GM18502 (cell line): ENCODE results near the gene PCDHA1.
"Not testable (repeated sequence)": the region's sequence is repeated elsewhere in the genome, so short reads cannot be mapped to it uniquely, and the experiment has no call there.

ENCODE experiments used
- ATAC-seq: cut with Tn5 transposase; IDR thresholded peaks from one replicate; pipeline ENCODE4 v1.9.1; 2021; ENCODE audit warnings: mild to moderate bottlenecking; ENCODE audit not compliant: unreplicated experiment, poor library complexity

Gene PCDHA1

DNA sequence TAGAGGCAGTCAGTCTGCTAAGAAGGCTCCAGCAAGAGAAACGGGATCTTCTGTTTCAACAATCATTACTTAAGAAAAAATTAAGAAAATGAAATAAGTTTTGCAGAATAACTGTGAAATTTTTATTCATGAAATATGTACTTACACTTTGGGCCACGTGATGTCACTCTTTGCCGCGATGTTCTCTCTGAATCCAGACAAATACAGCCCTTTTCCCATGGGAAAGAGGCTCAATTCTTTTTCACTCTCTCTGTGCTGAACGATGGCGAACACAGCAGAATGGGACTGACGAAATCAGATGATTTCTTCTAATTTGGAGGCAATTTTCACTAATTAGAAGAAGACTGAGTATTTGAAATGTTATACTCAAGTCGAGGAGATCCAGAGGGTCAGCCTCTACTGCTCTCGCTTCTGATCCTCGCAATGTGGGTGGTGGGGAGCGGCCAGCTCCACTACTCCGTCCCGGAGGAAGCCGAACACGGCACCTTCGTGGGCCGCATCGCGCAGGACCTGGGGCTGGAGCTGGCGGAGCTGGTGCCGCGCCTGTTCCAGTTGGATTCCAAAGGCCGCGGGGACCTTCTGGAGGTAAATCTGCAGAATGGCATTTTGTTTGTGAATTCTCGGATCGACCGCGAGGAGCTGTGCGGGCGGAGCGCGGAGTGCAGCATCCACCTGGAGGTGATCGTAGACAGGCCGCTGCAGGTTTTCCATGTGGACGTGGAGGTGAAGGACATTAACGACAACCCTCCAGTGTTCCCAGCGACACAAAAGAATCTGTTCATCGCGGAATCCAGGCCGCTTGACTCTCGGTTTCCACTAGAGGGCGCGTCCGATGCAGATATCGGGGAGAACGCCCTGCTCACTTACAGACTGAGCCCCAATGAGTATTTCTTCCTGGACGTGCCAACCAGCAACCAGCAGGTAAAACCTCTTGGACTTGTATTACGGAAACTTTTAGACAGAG is 62.5 kb downstream of the PCDHA1 start, which contains the start of gene PCDHA9:
Gene PCDHA9, plus strand, starts transcription at position 244 of the 964 bp plus-strand sequence. Its CDS starts 114 bp downstream, at position 358.
- not testable (repeated sequence) for ATAC-seq

GRCh38 chr5:140849831-140850634 is 64.1 kb downstream of the PCDHA1 start:
- not testable (repeated sequence) for ATAC-seq

DNA sequence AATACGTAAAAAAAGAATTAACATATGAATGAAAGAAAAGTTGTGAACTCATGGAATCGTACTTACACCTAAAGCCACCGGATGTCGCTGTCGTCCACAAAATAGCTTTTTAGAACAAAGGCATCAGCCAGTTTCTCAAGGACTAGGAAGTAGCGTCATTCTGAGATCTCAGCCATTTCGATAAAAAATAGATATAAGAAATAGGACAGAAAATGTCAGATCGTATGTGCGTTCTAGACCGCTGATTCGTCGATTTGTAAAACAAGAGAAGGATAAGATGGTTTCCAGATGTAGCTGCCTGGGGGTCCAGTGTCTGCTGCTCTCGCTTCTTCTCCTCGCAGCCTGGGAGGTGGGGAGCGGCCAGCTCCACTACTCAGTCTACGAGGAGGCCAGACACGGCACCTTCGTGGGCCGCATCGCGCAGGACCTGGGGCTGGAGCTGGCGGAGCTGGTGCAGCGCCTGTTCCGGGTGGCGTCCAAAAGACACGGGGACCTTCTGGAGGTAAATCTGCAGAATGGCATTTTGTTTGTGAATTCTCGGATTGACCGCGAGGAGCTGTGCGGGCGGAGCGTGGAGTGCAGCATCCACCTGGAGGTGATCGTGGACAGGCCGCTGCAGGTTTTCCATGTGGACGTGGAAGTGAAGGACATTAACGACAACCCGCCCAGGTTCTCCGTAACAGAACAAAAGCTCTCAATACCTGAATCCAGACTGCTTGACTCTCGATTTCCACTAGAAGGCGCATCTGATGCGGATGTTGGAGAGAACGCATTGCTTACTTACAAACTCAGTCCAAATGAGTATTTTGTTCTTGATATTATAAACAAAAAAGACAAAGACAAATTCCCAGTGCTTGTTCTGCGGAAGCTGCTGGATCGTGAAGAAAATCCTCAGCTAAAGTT is 70.1 kb downstream of the PCDHA1 start, which contains the start of gene PCDHA10:
Gene PCDHA10, plus strand, starts transcription at position 126 of the 903 bp plus-strand sequence. Its CDS starts 152 bp downstream, at position 278.
- ATAC-seq = no peak

- no peak for ATAC-seq
These were observed 71.4 kb downstream of the PCDHA1 start for GRCh38 chr5:140857177-140857986.

GRCh38 chr5:140857987-140858240 is 72.0 kb downstream of the PCDHA1 start:
- no peak for ATAC-seq

GRCh38 chr5:140862441-140863295 is 76.7 kb downstream of the PCDHA1 start:
- no peak for ATAC-seq

- ATAC-seq = no peak
These were observed 83.0 kb downstream of the PCDHA1 start, which contains the start of gene PCDHA11 for GRCh38 chr5:140868721-140869554. PCDHA11 (plus strand) TSS chr5:140868957; CDS start chr5:140869104, 147 bp downstream.

- no peak for ATAC-seq
These were observed 83.6 kb downstream of the PCDHA1 start for GRCh38 chr5:140869555-140869886.

DNA sequence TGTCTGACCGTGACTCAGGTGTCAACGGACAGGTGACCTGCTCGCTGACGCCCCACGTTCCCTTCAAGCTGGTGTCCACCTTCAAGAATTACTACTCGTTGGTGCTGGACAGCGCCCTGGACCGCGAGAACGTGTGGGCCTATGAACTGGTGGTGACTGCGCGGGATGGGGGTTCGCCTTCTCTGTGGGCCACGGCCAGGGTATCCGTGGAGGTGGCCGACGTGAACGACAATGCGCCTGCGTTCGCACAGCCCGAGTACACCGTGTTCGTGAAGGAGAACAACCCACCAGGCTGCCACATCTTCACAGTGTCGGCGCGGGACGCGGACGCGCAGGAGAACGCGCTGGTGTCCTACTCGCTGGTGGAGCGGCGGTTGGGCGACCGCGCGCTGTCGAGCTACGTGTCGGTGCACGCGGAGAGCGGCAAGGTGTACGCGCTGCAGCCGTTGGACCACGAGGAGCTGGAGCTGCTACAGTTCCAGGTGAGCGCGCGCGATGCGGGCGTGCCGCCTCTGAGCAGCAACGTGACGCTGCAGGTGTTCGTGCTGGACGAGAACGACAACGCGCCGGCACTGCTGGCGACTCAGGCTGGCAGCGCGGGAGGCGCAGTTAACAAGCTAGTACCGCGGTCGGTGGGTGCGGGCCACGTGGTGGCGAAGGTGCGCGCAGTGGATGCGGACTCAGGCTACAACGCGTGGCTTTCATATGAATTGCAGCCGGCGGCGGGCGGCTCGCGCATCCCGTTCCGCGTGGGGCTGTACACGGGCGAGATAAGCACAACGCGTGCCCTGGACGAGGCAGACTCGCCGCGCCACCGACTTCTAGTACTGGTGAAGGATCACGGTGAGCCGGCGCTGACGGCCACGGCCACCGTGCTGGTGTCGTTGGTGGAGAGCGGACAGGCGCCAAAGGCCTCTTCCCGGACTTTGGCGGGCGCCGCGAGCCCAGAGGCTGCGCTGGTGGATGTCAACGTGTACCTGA is 84.6 kb downstream of the PCDHA1 start:
- ATAC-seq = no peak

DNA sequence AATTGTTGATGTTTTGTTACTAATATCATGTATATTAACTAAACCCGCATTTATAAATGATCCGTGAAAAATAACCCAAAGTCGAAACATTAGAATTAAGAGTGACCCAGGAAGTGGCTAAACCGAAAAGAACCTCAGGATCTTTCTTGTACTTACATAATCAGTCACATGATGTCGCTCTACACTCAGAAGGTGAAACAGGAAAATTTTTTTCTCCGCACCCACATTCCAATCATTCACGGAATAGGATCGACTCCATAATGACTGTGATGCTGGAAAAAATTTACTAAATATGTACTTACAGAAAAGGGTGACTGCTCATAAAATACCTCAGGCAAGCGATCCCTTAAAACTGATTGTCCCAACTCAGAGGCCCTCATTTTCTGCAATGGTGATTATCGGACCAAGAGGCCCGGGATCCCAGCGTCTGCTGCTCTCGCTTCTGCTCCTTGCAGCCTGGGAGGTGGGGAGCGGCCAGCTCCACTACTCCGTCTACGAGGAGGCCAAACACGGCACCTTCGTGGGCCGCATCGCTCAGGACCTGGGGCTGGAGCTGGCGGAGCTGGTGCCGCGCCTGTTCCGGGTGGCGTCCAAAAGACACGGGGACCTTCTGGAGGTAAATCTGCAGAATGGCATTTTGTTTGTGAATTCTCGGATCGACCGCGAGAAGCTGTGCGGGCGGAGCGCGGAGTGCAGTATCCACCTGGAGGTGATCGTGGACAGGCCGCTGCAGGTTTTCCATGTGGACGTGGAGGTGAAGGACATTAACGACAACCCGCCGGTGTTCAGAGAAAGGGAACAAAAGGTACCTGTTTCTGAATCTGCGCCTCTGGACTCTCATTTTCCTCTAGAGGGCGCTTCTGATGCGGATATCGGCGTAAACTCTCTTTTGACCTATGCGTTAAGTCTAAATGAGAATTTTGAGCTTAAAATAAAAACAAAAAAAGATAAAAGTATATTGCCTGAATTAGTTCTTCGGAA is 89.4 kb downstream of the PCDHA1 start, which contains the start of gene PCDHA12:
Gene PCDHA12, plus strand, starts transcription at position 224 of the 981 bp plus-strand sequence. Its CDS starts 165 bp downstream, at position 389.
- ATAC-seq = no peak

GRCh38 chr5:140876541-140877261 is 90.8 kb downstream of the PCDHA1 start:
- ATAC-seq = not testable (repeated sequence)

GRCh38 chr5:140877262-140877581 is 91.3 kb downstream of the PCDHA1 start:
- no peak for ATAC-seq

DNA sequence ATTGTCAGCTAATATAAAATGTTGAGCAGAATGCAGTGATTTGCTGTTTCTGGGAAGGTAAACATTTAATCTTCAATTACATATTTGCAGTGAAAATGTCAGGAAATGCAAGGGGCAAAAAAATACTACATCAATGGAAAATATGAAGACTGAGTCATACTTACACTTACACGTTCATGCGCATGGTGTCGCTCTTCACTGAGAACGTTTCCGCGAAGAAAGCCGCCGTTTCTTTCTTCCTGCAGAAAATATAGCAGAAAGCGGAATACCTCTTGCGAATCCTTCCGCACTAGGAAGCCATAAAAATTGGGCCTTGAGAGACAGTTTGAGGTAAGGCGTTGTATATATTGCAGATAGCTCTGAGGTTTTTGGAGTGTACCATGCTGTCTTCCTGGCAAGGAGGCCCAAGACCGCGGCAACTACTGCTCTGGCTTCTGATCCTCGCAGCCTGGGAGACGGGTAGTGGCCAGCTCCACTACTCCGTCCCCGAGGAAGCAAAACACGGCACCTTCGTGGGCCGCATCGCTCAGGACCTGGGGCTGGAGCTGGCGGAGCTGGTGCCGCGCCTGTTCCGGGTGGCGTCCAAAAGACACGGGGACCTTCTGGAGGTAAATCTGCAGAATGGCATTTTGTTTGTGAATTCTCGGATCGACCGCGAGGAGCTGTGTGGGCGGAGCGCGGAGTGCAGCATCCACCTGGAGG is 96.1 kb downstream of the PCDHA1 start, which contains the start of gene PCDHA13:
Gene PCDHA13, plus strand, starts transcription at position 236 of the 702 bp plus-strand sequence. Its CDS starts 145 bp downstream, at position 381.
- no peak for ATAC-seq

DNA sequence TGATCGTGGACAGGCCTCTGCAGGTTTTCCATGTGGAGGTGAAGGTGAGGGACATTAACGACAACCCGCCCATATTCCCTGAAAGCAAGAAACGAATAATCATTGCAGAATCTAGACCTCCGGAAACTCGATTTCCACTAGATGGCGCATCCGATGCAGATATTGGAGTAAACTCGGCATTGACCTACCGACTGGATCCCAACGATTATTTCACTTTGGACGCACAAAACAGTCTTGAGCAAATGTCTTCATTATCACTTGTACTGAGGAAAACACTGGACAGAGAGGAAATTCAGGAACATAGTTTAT is 96.6 kb downstream of the PCDHA1 start:
- no peak for ATAC-seq
